Ascending aorta (tissue), 2 donors: Measurements from ENCODE around the gene MED19. TPM values are rescaled to one million over a fixed set of nuclear protein-coding genes. Genes with fewer than 3 reads are reported as not detected.

Experiments
- DNase-seq, 2 donors: peaks; one replicate each; pipeline ENCODE4 v3.0.0-alpha.2; 2019; ENCODE audit warnings: low spot score in 2 of 2
- H3K27ac ChIP-seq, 2 donors: fragments of 200-600 bp; sonication (generic); one replicate each; pipeline ENCODE4 v1.5.1; 2016 to 2017; ENCODE audit warnings: mild to moderate bottlenecking in 1 of 2
- H3K27me3 ChIP-seq: fragments of 200-600 bp; sonication (generic); one replicate; pipeline ENCODE4 v1.5.1; 2017
- H3K36me3 ChIP-seq, 2 donors: fragments of 200-600 bp; sonication (generic); one replicate each; pipeline ENCODE4 v1.5.1; 2016
- H3K4me1 ChIP-seq, 2 donors: fragments of 200-600 bp; sonication (generic); one replicate each; pipeline ENCODE4 v1.5.1; 2016 to 2017; ENCODE audit warnings: mild to moderate bottlenecking in 1 of 2
- H3K4me3 ChIP-seq, 2 donors: fragments of 200-600 bp; sonication (generic); one replicate each; pipeline ENCODE4 v1.5.1; 2016 to 2017; ENCODE audit warnings: mild to moderate bottlenecking in 1 of 2
- H3K9me3 ChIP-seq, 2 donors: fragments of 200-600 bp; sonication (generic); one replicate each; pipeline ENCODE4 v1.5.1; 2016
- CTCF ChIP-seq, 3 experiments: fragments of 200-600 bp in 2 of 3; fragments of 450-650 bp in 1 of 3; sonication (generic) in 2 of 3; IDR thresholded peaks; one replicate each; pipeline ENCODE4 v1.5.1; 2016 to 2019; ENCODE audit warnings: antibody characterized with exemption in 3 of 3, mild to moderate bottlenecking in 1 of 3, moderate library complexity in 1 of 3
- intact Hi-C: fragments of 100-400 bp; cut with DNase I; formaldehyde crosslinking; loops from one replicate; pipeline ENCODE4 v1.15.1; 2023
- total RNA-seq: library from RNA; depleted of rRNA; stranded (reverse); fragments of >200 nt; gene quantifications from one replicate; pipeline ENCODE4 v1.1.0, GENCODE V29; 2016

Gene MED19, protein sequence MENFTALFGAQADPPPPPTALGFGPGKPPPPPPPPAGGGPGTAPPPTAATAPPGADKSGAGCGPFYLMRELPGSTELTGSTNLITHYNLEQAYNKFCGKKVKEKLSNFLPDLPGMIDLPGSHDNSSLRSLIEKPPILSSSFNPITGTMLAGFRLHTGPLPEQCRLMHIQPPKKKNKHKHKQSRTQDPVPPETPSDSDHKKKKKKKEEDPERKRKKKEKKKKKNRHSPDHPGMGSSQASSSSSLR
- 35.2 TPM for total RNA-seq

DNA sequence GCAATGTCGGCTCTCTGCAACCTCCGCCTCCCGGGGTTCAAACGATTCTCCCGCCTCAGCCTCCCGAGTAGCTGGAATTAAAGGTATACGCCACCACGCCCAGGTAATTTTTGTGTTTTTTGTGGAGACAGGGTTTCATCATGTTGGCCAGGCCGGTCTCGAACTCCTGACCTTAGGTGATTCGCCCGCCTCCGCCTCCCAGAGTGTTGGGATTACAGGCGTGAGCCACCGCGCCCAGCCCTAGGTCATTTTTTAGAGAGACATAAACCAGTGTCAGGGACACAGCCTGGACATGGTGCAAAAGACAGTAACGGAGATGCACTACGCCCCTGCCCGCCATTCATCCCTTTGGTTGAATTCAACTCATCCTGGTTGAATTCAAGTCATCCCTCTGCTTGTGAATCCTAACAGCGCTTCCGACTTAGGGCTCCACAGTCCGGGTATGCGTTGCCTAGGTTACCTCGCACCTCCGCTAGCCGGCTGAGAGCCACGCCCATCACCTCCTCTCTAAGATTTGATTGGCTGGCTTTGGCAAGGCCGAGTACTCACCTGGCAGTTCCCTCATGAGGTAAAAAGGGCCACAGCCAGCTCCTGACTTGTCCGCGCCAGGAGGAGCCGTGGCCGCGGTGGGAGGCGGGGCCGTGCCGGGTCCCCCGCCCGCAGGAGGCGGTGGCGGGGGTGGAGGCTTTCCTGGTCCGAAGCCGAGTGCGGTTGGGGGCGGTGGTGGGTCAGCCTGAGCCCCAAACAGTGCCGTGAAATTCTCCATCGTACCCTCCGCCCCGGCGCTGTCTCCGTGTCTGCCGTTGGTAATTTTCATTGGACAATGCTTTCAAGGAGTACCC lies at the start of gene MED19:
TSS of gene MED19 (minus strand) at position 802 of the 842 bp plus-strand sequence. CDS start at position 766, 36 bp downstream.
- TF ChIP-seq CTCF (IDR thresholded peaks at IDR 0.05): no peak
- Histone ChIP-seq H3K9me3 (no peaks in the 10 kb centered on the region), H3K4me1 (peaks cover 16 to 29% of the 10 kb centered on the region in 2 donors), H3K27me3 (no peaks in the 10 kb centered on the region), H3K4me3 (peak within 1 kb of the TSS; percentile 79 to 85), H3K36me3 (no peaks in the 10 kb centered on the region), H3K27ac (peak within 1 kb of the TSS; percentile 82 to 89)
- intact Hi-C loops: loop anchor here (1.0 to 2.0 kb wide), 7 partner anchors 30 to 181 kb away; partner anchors contain the start of genes CLP1, CTNND1, SELENOH and TIMM10
- no peak for DNase-seq

GRCh38 chr11:57758174-57758573 lies 46.2 kb upstream of the MED19 start:
- intact Hi-C loops: no loop called here
- Histone ChIP-seq H3K36me3 (no peaks in the 10 kb centered on the region), H3K4me3 (no peak overlapping the region), H3K4me1 (no peaks in the 10 kb centered on the region), H3K27me3 (no peaks in the 10 kb centered on the region), H3K27ac (no peak overlapping the region), H3K9me3 (no peaks in the 10 kb centered on the region)
- DNase-seq: no peak
- no peak for TF ChIP-seq CTCF (IDR thresholded peaks at IDR 0.05)

DNA sequence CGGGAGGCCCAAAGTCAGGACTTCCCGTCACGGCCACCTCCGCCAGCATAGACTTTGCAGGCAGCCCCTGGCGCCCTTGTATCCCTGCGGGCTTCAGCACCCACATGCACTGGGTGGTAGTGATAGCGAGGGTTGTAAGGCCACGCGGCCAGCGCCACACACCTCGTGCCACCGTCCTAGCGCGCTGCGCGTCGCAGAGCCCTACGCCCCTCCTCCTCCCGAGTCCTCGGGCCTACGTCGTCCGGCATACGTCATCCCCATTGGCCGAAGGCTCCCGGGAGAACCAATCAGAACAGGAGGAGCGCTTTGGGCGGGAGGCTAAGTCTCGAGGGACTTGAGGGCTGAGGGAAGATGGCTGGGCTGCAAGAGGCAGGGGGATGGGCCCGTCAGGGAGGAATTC lies 40.9 kb upstream of the MED19 start:
- TF ChIP-seq CTCF (IDR thresholded peaks at IDR 0.05): no peak
- DNase-seq: no peak
- Histone ChIP-seq H3K4me1 (no peaks in the 10 kb centered on the region), H3K27ac (no peak overlapping the region), H3K4me3 (no peak overlapping the region), H3K27me3 (no peaks in the 10 kb centered on the region), H3K36me3 (no peaks in the 10 kb centered on the region), H3K9me3 (no peaks in the 10 kb centered on the region)
- intact Hi-C loops: no loop called here

DNA sequence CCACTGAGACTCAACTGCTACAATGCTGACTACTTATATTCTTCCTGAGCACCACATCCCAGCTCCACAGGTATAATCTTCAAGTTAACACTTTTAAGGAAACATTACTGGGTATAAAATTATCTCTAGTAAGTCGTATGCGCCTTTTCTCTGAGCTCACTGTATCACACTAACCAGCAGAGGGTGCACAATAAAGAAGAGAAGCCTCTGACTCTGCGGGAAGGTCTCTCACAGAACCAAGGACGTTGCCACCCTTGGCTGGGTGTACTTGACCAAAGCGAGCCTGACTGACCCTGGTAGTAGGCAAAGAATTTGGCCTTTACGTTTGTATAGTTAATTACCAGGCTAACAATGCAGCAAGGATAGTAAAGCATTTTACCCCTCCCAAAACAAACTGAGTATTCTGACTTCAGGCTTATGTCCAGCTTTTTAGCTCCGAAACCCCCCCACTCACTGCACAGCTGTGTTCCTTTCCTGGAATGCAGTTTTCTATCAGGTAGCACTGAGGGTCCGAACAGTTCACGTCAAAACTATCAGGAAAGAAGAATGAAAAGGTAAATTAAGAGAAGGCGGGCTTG lies 39.8 kb upstream of the MED19 start, which contains the start of gene BTBD18:
TSS of gene BTBD18 (minus strand) at position 144 of the 578 bp plus-strand sequence. CDS start 631 bp downstream, outside the sequence.
- Histone ChIP-seq H3K36me3 (no peaks in the 10 kb centered on the region), H3K4me1 (no peaks in the 10 kb centered on the region), H3K4me3 (no peak within 1 kb of the TSS), H3K27me3 (no peaks in the 10 kb centered on the region), H3K9me3 (no peaks in the 10 kb centered on the region), H3K27ac (no peak within 1 kb of the TSS)
- no peak for DNase-seq
- intact Hi-C loops: no loop called here
- peak in 1 of 3 experiments; percentile 30 for TF ChIP-seq CTCF (IDR thresholded peaks at IDR 0.05)

- no peaks in the 10 kb centered on the region for H3K9me3 ChIP-seq
- no peak for DNase-seq
- intact Hi-C loops: no loop called here
- no peak for TF ChIP-seq CTCF (IDR thresholded peaks at IDR 0.05)
- no peaks in the 10 kb centered on the region for H3K27me3 ChIP-seq
- H3K36me3 ChIP-seq: peaks cover 0 to under 1% of the 10 kb centered on the region in 2 donors
- H3K27ac ChIP-seq: no peak overlapping the region
- H3K4me3 ChIP-seq: no peak overlapping the region
- H3K4me1 ChIP-seq: no peaks in the 10 kb centered on the region
These were observed 39.2 kb upstream of the MED19 start for GRCh38 chr11:57751176-57751575.
